ENCODE data around the gene FANCC. TPM values are rescaled to one million over a fixed set of nuclear protein-coding genes. Genes with fewer than 3 reads are reported as not detected.

The FANCC gene
- total RNA-seq, 6 experiments from 2014 or later = 4.7 to 7.1 (median 5.7) TPM

DNA sequence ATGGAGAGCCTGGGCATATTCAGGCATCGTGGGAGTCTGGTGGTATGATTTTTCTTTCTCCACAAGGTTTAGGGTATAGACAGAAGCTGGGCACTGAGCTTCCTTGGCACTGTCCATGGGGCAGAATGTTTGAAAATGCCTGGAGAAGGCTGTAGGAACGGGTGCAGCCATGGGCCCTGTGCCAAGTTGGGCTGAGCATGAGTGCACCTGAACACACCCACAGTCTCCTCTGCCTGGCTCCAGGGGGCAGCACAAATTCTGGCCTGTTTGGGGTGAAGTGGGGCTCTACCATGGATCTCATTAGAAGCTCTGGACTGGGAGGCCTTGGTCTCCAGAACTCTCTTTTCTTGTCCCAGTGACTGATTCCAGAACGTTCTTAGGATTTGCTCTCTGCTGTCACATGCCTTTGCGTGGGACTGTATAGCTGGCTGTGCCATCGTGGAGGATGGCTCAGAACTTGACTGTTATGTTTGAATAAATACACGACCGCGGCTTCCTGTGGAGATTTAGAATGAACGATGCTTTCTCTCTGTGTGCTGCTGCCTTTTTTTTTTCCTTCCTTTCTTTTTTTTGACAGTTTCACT, 229.8 kb downstream of the FANCC start:
- Mint-ChIP-seq H3K9me3 (no peaks in the 10 kb centered on the region; the same call in 1 of the 2 replicates), H3K36me3 (ENCODE audit: low read depth) (peaks cover 48% of the 10 kb centered on the region), H3K4me1 (ENCODE audit: low read depth) (peaks cover 21% of the 10 kb centered on the region), H3K27me3 (ENCODE audit: insufficient read depth) (peaks cover 19% of the 10 kb centered on the region), H3K27ac (peak overlapping the region; percentile 42; the same call in 1 of the 2 replicates), H3K4me3 (no peak overlapping the region; the same call in 1 of the 2 replicates)
- peak; percentile 7 for DNase-seq
- TF ChIP-seq, protein P1, sequence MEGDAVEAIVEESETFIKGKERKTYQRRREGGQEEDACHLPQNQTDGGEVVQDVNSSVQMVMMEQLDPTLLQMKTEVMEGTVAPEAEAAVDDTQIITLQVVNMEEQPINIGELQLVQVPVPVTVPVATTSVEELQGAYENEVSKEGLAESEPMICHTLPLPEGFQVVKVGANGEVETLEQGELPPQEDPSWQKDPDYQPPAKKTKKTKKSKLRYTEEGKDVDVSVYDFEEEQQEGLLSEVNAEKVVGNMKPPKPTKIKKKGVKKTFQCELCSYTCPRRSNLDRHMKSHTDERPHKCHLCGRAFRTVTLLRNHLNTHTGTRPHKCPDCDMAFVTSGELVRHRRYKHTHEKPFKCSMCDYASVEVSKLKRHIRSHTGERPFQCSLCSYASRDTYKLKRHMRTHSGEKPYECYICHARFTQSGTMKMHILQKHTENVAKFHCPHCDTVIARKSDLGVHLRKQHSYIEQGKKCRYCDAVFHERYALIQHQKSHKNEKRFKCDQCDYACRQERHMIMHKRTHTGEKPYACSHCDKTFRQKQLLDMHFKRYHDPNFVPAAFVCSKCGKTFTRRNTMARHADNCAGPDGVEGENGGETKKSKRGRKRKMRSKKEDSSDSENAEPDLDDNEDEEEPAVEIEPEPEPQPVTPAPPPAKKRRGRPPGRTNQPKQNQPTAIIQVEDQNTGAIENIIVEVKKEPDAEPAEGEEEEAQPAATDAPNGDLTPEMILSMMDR (IDR thresholded peaks at IDR 0.05) = peak; percentile 45

DNA sequence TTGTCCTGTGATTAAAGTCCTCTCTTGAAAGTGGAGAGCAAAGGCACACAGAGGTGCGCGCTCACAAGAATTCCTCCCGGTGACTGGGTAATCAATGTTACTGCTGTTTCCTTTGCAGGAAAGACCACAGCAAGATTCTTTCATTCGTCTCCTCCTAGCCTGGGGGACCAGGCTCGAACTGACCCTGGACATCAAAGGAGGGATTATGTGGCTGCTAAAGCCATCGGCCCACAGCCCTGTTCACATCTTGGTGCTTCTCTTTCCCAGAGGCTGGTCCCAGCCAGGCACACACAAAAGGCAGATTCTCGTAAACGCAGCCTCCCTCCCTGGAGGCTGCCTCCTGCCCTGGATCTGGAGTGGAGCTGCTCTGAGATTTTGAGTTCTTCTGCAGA, 230.9 kb downstream of the FANCC start:
- peaks cover 9% of the 10 kb centered on the region for H3K4me1 Mint-ChIP-seq (ENCODE audit: low read depth)
- DNase-seq = no peak
- peak overlapping the region; percentile 12; the same call in 1 of the 2 replicates for H3K4me3 Mint-ChIP-seq
- peaks cover 55% of the 10 kb centered on the region for H3K36me3 Mint-ChIP-seq (ENCODE audit: low read depth)
- H3K27me3 Mint-ChIP-seq (ENCODE audit: insufficient read depth) = peaks cover 11% of the 10 kb centered on the region
- no peaks in the 10 kb centered on the region; the same call in 1 of the 2 replicates for H3K9me3 Mint-ChIP-seq
- H3K27ac Mint-ChIP-seq = peak overlapping the region; percentile 3; the same call in 1 of the 2 replicates
- TF ChIP-seq, protein P1 (IDR thresholded peaks at IDR 0.05) = no peak

DNA sequence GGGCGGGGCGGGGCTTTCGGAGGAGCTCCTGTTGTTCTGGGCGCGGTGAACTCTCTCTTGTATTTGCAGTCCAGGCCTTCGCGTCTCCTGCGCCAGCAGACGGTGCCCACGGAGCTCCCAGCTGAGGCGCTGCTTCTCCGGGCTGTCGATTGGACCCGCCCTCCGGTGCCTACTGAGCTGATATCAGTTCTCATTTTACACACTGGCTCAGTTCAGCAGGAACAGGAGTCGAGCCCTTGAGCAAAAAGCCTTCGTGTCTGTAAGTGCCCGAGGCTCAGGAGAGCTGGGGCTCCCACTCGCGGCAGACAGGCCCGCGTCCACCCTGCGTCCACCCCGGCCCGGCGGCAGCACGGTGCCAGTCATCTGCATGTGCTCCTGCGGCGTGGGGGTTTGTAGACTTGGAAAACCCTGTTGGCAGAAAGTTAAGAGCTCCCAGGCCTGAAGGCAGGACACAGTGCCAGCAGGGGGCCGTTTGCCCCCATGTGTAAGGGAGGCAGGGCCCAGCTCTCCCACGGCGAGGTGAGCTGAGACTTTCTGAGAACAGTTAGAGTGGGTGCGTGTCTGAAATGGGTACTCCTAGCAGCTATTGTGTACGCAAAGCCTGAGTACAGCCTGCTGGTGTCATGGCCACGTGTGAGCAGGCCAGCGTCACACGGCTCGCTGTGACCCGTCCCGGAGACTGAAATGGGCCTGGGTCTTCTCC, 231.5 kb downstream of the FANCC start:
- Mint-ChIP-seq H3K36me3 (ENCODE audit: low read depth) (peaks cover 59% of the 10 kb centered on the region), H3K27ac (no peak overlapping the region), H3K9me3 (no peaks in the 10 kb centered on the region), H3K27me3 (ENCODE audit: insufficient read depth) (peaks cover 6% of the 10 kb centered on the region), H3K4me3 (no peak overlapping the region), H3K4me1 (ENCODE audit: low read depth) (peaks cover 5% of the 10 kb centered on the region; the same call in 1 of the 2 replicates)
- TF ChIP-seq, protein P1 (IDR thresholded peaks at IDR 0.05) = peak; percentile 29
- no peak for DNase-seq

DNA sequence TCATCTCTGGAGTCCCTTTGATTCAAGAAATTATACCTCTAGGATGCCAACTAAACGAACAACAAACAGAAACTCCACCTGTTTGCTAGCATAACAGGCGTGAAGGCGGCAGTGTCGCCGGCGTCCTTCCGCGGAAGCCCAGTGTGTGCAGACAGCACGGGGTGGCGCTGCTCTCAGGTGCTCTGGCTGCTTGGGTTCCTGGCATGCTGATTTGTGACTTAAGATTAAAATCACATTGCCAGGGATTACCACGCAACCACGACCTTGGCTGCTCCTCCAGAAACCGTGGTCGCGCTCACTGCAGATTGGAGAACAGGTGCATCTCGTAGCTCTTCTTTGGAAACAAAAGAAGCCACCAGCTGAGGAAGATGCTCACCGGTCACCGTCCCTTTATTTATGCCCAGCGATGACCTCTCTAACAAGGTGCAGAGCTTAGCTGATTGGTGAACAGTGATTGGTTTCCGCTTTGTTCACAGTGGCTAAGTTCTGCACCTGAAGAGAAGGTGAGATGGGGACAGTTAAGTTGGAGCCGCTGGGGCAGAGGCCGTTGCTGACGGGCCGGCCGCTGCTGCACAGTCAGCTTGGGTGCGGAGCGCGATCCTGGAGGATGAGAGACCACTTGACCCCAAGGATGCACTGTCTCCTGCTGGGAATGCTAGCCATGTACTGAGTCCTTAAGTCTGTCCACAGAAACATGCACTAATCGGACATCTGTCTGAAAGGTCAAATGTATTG, 232.3 kb downstream of the FANCC start:
- DNase-seq = no peak
- no peak overlapping the region for H3K4me3 Mint-ChIP-seq
- H3K4me1 Mint-ChIP-seq (ENCODE audit: low read depth) = peaks cover 5% of the 10 kb centered on the region; the same call in 1 of the 2 replicates
- H3K36me3 Mint-ChIP-seq (ENCODE audit: low read depth) = peaks cover 59% of the 10 kb centered on the region
- H3K27ac Mint-ChIP-seq = no peak overlapping the region
- TF ChIP-seq, protein P1 (IDR thresholded peaks at IDR 0.05) = no peak
- H3K9me3 Mint-ChIP-seq = no peaks in the 10 kb centered on the region
- peaks cover 2% of the 10 kb centered on the region for H3K27me3 Mint-ChIP-seq (ENCODE audit: insufficient read depth)

DNA sequence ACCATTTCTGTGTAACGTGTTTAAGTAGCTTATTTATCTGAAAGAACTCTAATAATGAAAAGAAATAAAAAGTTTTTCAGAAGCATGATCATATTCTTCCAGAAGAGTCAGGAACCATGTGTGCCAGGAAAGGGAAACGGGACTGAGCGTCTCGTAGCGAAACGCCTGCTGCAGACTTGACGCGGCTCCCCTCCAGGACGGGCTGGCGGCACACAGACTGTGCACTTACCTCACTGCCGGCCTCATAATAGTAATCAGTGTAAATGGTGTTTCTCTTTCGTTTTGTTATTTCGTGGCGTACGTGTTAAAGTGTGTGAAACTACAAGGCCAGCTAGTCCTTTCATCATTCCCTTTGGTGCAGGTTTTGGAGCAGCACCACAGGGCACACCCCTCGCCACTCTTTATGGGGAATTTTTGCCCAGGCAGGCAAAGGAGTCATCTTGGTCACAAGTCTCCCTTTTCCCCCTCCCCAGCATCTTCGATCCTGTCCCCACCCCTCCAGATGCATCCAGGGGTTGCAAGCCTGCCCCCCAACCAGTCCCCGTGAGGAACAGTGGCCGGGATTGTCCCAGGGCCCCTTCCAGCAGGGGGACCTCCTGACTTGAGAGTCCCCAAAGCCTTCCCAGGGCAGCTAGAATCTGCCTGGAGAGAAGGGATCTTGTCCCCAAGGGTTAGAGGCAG, 233.1 kb downstream of the FANCC start:
- H3K9me3 Mint-ChIP-seq = no peaks in the 10 kb centered on the region
- TF ChIP-seq, protein P1 (IDR thresholded peaks at IDR 0.05) = no peak
- H3K4me1 Mint-ChIP-seq (ENCODE audit: low read depth) = peaks cover 5% of the 10 kb centered on the region; the same call in 1 of the 2 replicates
- peaks cover 59% of the 10 kb centered on the region for H3K36me3 Mint-ChIP-seq (ENCODE audit: low read depth)
- no peak for DNase-seq
- no peak overlapping the region for H3K4me3 Mint-ChIP-seq
- peaks cover 2% of the 10 kb centered on the region for H3K27me3 Mint-ChIP-seq (ENCODE audit: insufficient read depth)
- H3K27ac Mint-ChIP-seq = no peak overlapping the region

Measured in HFFc6 (cell line).